SK-N-SH (cell line): ENCODE data around the gene VPS26B. TPM values are rescaled to one million over a fixed set of nuclear protein-coding genes. Genes with fewer than 3 reads are reported as not detected.

Experiments used
- CTCF ChIA-PET: fragments of 300-600, 350-600 bp; formaldehyde crosslinking; extraction: SDS; loops from one replicate; lab custom pipeline; 2021; lab: Yijun Ruan, JAX
- POLR2A ChIA-PET: fragments of 350-600 bp; sonication (Branson Sonifier 250); formaldehyde crosslinking; extraction: SDS; loops from one replicate; lab custom pipeline; 2020; ENCODE audit warnings: antibody characterized with exemption, inconsistent platforms; lab: Yijun Ruan, JAX
- DNase-seq: peaks from one replicate; pipeline ENCODE4 v3.0.0; 2012
- H2AFZ ChIP-seq: fragments of 200-600 bp; sonication (generic); 2 replicates; pipeline ENCODE4 v1.8.1; 2016; ENCODE audit warnings: antibody characterized with exemption, mild to moderate bottlenecking, low read depth
- H3F3A ChIP-seq: fragments of 200-600 bp; sonication (generic); replicated peaks from 2 replicates; pipeline ENCODE3; 2016; ENCODE audit warnings: antibody characterized with exemption, mild to moderate bottlenecking; ENCODE audit not compliant: insufficient read depth
- H3K27ac ChIP-seq, 2 experiments: fragments of 200-500 bp in 1 of 2; fragments of 200-600 bp in 1 of 2; sonication (Bioruptor generic) in 1 of 2; sonication (generic), shearing (Covaris generic) in 1 of 2; 2 replicates each; pipeline versions ENCODE4 v1.5.1 to v1.6.1; 2014 to 2016; ENCODE audit warnings: low read depth in 2 of 2, inconsistent platforms in 1 of 2, low read length in 1 of 2, mild to moderate bottlenecking in 1 of 2, mixed read lengths in 1 of 2
- H3K27me3 ChIP-seq: fragments of 200-600 bp; sonication (generic), shearing (Covaris generic); 2 replicates; pipeline ENCODE4 v1.6.1; 2016; ENCODE audit warnings: mixed run types; ENCODE audit not compliant: insufficient read depth
- H3K36me3 ChIP-seq, 2 experiments: fragments of 200-500 bp in 1 of 2; fragments of 200-600 bp in 1 of 2; sonication (Bioruptor generic) in 1 of 2; sonication (generic) in 1 of 2; replicated peaks in 1 of 2; 2 replicates each; pipeline versions ENCODE3 to v1.5.1; 2014 to 2016; ENCODE audit warnings: low read length in 1 of 2, mild to moderate bottlenecking in 1 of 2; ENCODE audit not compliant: insufficient read depth in 2 of 2, control insufficient read depth in 1 of 2
- H3K4me1 ChIP-seq, 2 experiments: fragments of 200-500 bp in 1 of 2; fragments of 200-600 bp in 1 of 2; sonication (Bioruptor generic) in 1 of 2; sonication (generic), shearing (Covaris generic) in 1 of 2; 2 replicates each; pipeline versions ENCODE4 v1.5.1 to v1.6.1; 2014 to 2016; ENCODE audit warnings: low read depth in 1 of 2, low read length in 1 of 2, mixed run types in 1 of 2; ENCODE audit not compliant: insufficient read depth in 2 of 2, control insufficient read depth in 1 of 2
- H3K4me2 ChIP-seq: fragments of 200-600 bp; sonication (generic), shearing (Covaris generic); 2 replicates; pipeline ENCODE4 v1.6.1; 2017; ENCODE audit warnings: mixed run types
- H3K4me3 ChIP-seq, 2 experiments: fragments of 200-500 bp in 1 of 2; fragments of 200-600 bp in 1 of 2; sonication (Bioruptor generic) in 1 of 2; sonication (generic), shearing (Covaris generic) in 1 of 2; 2 replicates each; pipeline versions ENCODE4 v1.5.1 to v1.8.1; 2014 to 2016; ENCODE audit warnings: low read depth in 2 of 2, inconsistent platforms in 1 of 2, low read length in 1 of 2, mild to moderate bottlenecking in 1 of 2, mixed read lengths in 1 of 2, moderate library complexity in 1 of 2
- H3K79me2 ChIP-seq: fragments of 200-600 bp; sonication (generic); 2 replicates; pipeline ENCODE4 v1.8.1; 2017; ENCODE audit warnings: mild to moderate bottlenecking; ENCODE audit not compliant: insufficient read depth
- H3K9ac ChIP-seq: fragments of 200-600 bp; sonication (generic); 2 replicates; pipeline ENCODE4 v1.6.1; 2017; ENCODE audit warnings: mixed run types
- H3K9me2 ChIP-seq: fragments of 200-600 bp; sonication (generic); 2 replicates; pipeline ENCODE4 v1.6.1; 2017; ENCODE audit warnings: mixed run types
- H3K9me3 ChIP-seq: fragments of 200-600 bp; sonication (generic); 2 replicates; pipeline ENCODE4 v1.6.1; 2017; ENCODE audit warnings: mixed run types, mild to moderate bottlenecking, moderate library complexity
- H4K20me1 ChIP-seq: fragments of 200-600 bp; sonication (generic); 2 replicates; pipeline ENCODE4 v1.6.1; 2017; ENCODE audit warnings: mild to moderate bottlenecking, mixed run types; ENCODE audit not compliant: insufficient read depth
- FOXM1 ChIP-seq: IDR thresholded peaks from 2 replicates; pipeline ENCODE4 v1.4.0; 2012; ENCODE audit warnings: low read depth, mild to moderate bottlenecking
- GABPA ChIP-seq: IDR thresholded peaks from 2 replicates; pipeline ENCODE4 v1.4.0; 2012; ENCODE audit warnings: low read depth, mild to moderate bottlenecking
- JUND ChIP-seq: IDR thresholded peaks from 2 replicates; pipeline ENCODE4 v1.4.0; 2012
- MEF2A ChIP-seq: IDR thresholded peaks from 2 replicates; pipeline ENCODE4 v1.4.0; 2012; ENCODE audit warnings: low read depth, borderline replicate concordance
- MXI1 ChIP-seq: IDR thresholded peaks from 2 replicates; pipeline ENCODE4 v1.6.1; 2012; ENCODE audit warnings: mild to moderate bottlenecking, low read depth, low read length, improper control_type of control experiment
- NFIC ChIP-seq: IDR thresholded peaks from 2 replicates; pipeline ENCODE4 v1.4.0; 2012; ENCODE audit warnings: borderline replicate concordance
- POLR2AphosphoS5 ChIP-seq: IDR thresholded peaks from 2 replicates; pipeline ENCODE4 v1.6.1; 2012; ENCODE audit warnings: low read depth, low read length
- RCOR1 ChIP-seq: fragments of 150-350 bp; IDR thresholded peaks from 2 replicates; pipeline ENCODE4 v1.6.1; 2017; ENCODE audit warnings: antibody characterized with exemption, low read length
- SMC3 ChIP-seq: IDR thresholded peaks from 2 replicates; pipeline ENCODE4 v1.6.1; 2012; ENCODE audit warnings: low read depth, low read length, improper control_type of control experiment
- TAF1 ChIP-seq: IDR thresholded peaks from 2 replicates; pipeline ENCODE4 v1.6.1; 2012; ENCODE audit warnings: low read depth, mild to moderate bottlenecking, low read length, moderate library complexity, borderline replicate concordance
- TEAD4 ChIP-seq: IDR thresholded peaks from 2 replicates; pipeline ENCODE4 v1.4.0; 2012; ENCODE audit warnings: mild to moderate bottlenecking, borderline replicate concordance; ENCODE audit not compliant: insufficient read depth
- YY1 ChIP-seq: IDR thresholded peaks from 2 replicates; pipeline ENCODE4 v1.4.0; 2012; ENCODE audit warnings: low read depth, mild to moderate bottlenecking
- WGBS: methylation state at CpG from one replicate; pipeline ENCODE4 v1.1.6; 2017; ENCODE audit warnings: low lambda C conversion rate; 5-methylcytosine and 5-hydroxymethylcytosine counted together
- polyA plus RNA-seq, 3 experiments: library from polyadenylated mRNA; depleted of rRNA; stranded (reverse); fragments of >200 nt; gene quantifications; 2 replicates each; pipeline ENCODE4 v1.2.3, GENCODE V29; 2012
- TF ChIP-seq, protein P1 (sequence below): IDR thresholded peaks from 2 replicates; pipeline ENCODE4 v1.4.0; 2012; ENCODE audit warnings: low read depth, borderline replicate concordance
- TF ChIP-seq, protein P2 (sequence below): fragments of 150-350 bp; IDR thresholded peaks from 2 replicates; pipeline ENCODE4 v1.6.1; 2016; ENCODE audit warnings: mild to moderate bottlenecking, low read depth, low read length
- TF ChIP-seq, protein P3 (sequence below): fragments of 200-600 bp; sonication (generic); IDR thresholded peaks from 2 replicates; pipeline ENCODE4 v1.6.1; 2017; ENCODE audit warnings: antibody characterized with exemption, mild to moderate bottlenecking, moderate library complexity
- TF ChIP-seq, protein P4 (sequence below): IDR thresholded peaks from 2 replicates; pipeline ENCODE4 v1.6.1; 2012; ENCODE audit warnings: mild to moderate bottlenecking, low read depth, low read length, moderate library complexity
- TF ChIP-seq, protein P5 (sequence below): IDR thresholded peaks from 2 replicates; pipeline ENCODE4 v1.4.0; 2012; ENCODE audit warnings: low read depth, borderline replicate concordance
- TF ChIP-seq, protein P6 (sequence below): fragments of 150-350 bp; IDR thresholded peaks from 2 replicates; pipeline ENCODE4 v1.6.1; 2017; ENCODE audit warnings: antibody characterized with exemption, low read length, low read depth, borderline replicate concordance

The VPS26B gene
- polyA plus RNA-seq, 1 of the 3 experiments (the other 2 are of a cell fraction), result 53.0 TPM

DNA sequence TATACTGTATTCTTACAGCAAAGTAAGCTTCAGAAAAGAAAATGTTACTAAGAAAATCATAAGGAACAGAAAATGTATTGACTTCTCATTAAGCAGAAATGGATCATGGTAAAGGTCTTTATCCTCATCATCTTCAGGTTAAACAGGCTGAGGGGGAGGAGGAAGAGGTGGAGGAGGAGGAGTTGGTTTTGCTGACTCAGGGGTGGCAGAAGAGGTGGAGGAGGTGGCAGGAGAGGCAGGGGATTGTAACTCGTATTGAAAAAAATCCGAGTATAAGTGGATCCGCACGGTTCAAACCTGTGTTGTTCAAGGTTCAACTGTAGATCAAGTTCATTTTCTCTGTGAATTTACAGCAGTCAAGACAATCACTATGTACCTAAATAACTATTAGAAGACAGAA lies 64.7 kb downstream of the VPS26B start:
- no peak overlapping the region for H3K27ac ChIP-seq
- no peak overlapping the region for H3K9ac ChIP-seq
- no peaks in the 10 kb centered on the region for H3K79me2 ChIP-seq
- H4K20me1 ChIP-seq, result no peaks in the 10 kb centered on the region
- H3K9me2 ChIP-seq, result no peaks in the 10 kb centered on the region
- WGBS, result 72% methylated on average over 4 of the region's 4 CpGs
- ChIA-PET POLR2A (no interaction called here), CTCF (interaction anchor here (0.6 to 3.5 kb wide), 3 partner anchors 10 to 277 kb away, joined by 3 to 16 read pairs (median 3); partner anchors contain the start of gene GLB1L3)
- H3K4me3 ChIP-seq, result no peak overlapping the region
- no peaks in the 10 kb centered on the region for H3K4me1 ChIP-seq
- DNase-seq, result no peak
- no peaks in the 10 kb centered on the region for H3K27me3 ChIP-seq
- no peaks in the 10 kb centered on the region for H3K9me3 ChIP-seq
- H2AFZ ChIP-seq, result no peak overlapping the region
- no peaks in the 10 kb centered on the region for H3F3A ChIP-seq
- no peak overlapping the region for H3K4me2 ChIP-seq
- TF ChIP-seq FOXM1 (no peak), NFIC (no peak)
- H3K36me3 ChIP-seq, result no peaks in the 10 kb centered on the region

DNA sequence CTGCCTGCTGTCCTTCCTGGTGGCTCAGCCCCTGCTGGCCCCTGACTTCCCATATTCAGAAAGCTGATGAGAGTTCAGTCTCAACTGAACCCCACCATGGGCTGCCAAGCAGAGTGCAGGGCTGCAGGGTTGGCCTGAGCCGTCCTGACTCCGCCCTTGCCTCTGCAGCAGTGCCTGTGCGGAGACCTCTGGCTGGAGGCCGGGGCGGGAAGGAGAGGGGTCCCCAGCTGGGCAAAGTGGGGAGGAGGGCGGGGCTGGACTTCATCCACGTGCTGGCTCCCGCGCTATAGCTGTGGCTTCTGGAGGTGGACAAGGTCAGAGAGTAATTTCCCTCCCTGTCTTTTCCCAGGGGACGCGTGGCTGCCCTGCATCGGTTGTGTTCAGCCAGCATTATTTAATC lies 65.3 kb downstream of the VPS26B start:
- Histone ChIP-seq H3F3A (no peaks in the 10 kb centered on the region), H3K27ac (no peak overlapping the region), H3K36me3 (no peaks in the 10 kb centered on the region), H3K4me2 (no peak overlapping the region), H3K79me2 (no peaks in the 10 kb centered on the region), H3K27me3 (no peaks in the 10 kb centered on the region), H3K4me1 (no peaks in the 10 kb centered on the region), H2AFZ (no peak overlapping the region), H3K9me2 (no peaks in the 10 kb centered on the region), H3K9me3 (no peaks in the 10 kb centered on the region), H3K4me3 (no peak overlapping the region), H3K9ac (no peak overlapping the region), H4K20me1 (no peaks in the 10 kb centered on the region)
- CTCF ChIA-PET, result interaction anchor here (0.6 to 3.5 kb wide), 2 partner anchors 14 to 277 kb away, joined by 3 to 16 read pairs; partner anchors contain the start of gene GLB1L3
- POLR2A ChIA-PET, result no interaction called here
- no peak for DNase-seq
- 68% methylated on average over 10 of the region's 12 CpGs for WGBS
- TF ChIP-seq TAF1 (no peak), MXI1 (no peak), SMC3 (no peak), TEAD4 (no peak), RCOR1 (no peak), YY1 (no peak), GABPA (no peak), MEF2A (no peak), POLR2AphosphoS5 (no peak), JUND (no peak)
- TF ChIP-seq, protein P1, sequence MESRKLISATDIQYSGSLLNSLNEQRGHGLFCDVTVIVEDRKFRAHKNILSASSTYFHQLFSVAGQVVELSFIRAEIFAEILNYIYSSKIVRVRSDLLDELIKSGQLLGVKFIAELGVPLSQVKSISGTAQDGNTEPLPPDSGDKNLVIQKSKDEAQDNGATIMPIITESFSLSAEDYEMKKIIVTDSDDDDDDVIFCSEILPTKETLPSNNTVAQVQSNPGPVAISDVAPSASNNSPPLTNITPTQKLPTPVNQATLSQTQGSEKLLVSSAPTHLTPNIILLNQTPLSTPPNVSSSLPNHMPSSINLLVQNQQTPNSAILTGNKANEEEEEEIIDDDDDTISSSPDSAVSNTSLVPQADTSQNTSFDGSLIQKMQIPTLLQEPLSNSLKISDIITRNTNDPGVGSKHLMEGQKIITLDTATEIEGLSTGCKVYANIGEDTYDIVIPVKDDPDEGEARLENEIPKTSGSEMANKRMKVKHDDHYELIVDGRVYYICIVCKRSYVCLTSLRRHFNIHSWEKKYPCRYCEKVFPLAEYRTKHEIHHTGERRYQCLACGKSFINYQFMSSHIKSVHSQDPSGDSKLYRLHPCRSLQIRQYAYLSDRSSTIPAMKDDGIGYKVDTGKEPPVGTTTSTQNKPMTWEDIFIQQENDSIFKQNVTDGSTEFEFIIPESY, result no peak
- TF ChIP-seq, protein P2, sequence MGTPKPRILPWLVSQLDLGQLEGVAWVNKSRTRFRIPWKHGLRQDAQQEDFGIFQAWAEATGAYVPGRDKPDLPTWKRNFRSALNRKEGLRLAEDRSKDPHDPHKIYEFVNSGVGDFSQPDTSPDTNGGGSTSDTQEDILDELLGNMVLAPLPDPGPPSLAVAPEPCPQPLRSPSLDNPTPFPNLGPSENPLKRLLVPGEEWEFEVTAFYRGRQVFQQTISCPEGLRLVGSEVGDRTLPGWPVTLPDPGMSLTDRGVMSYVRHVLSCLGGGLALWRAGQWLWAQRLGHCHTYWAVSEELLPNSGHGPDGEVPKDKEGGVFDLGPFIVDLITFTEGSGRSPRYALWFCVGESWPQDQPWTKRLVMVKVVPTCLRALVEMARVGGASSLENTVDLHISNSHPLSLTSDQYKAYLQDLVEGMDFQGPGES, result no peak
- TF ChIP-seq, protein P3, sequence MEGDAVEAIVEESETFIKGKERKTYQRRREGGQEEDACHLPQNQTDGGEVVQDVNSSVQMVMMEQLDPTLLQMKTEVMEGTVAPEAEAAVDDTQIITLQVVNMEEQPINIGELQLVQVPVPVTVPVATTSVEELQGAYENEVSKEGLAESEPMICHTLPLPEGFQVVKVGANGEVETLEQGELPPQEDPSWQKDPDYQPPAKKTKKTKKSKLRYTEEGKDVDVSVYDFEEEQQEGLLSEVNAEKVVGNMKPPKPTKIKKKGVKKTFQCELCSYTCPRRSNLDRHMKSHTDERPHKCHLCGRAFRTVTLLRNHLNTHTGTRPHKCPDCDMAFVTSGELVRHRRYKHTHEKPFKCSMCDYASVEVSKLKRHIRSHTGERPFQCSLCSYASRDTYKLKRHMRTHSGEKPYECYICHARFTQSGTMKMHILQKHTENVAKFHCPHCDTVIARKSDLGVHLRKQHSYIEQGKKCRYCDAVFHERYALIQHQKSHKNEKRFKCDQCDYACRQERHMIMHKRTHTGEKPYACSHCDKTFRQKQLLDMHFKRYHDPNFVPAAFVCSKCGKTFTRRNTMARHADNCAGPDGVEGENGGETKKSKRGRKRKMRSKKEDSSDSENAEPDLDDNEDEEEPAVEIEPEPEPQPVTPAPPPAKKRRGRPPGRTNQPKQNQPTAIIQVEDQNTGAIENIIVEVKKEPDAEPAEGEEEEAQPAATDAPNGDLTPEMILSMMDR, result no peak
- TF ChIP-seq, protein P4, sequence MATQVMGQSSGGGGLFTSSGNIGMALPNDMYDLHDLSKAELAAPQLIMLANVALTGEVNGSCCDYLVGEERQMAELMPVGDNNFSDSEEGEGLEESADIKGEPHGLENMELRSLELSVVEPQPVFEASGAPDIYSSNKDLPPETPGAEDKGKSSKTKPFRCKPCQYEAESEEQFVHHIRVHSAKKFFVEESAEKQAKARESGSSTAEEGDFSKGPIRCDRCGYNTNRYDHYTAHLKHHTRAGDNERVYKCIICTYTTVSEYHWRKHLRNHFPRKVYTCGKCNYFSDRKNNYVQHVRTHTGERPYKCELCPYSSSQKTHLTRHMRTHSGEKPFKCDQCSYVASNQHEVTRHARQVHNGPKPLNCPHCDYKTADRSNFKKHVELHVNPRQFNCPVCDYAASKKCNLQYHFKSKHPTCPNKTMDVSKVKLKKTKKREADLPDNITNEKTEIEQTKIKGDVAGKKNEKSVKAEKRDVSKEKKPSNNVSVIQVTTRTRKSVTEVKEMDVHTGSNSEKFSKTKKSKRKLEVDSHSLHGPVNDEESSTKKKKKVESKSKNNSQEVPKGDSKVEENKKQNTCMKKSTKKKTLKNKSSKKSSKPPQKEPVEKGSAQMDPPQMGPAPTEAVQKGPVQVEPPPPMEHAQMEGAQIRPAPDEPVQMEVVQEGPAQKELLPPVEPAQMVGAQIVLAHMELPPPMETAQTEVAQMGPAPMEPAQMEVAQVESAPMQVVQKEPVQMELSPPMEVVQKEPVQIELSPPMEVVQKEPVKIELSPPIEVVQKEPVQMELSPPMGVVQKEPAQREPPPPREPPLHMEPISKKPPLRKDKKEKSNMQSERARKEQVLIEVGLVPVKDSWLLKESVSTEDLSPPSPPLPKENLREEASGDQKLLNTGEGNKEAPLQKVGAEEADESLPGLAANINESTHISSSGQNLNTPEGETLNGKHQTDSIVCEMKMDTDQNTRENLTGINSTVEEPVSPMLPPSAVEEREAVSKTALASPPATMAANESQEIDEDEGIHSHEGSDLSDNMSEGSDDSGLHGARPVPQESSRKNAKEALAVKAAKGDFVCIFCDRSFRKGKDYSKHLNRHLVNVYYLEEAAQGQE, result no peak
- TF ChIP-seq, protein P5, sequence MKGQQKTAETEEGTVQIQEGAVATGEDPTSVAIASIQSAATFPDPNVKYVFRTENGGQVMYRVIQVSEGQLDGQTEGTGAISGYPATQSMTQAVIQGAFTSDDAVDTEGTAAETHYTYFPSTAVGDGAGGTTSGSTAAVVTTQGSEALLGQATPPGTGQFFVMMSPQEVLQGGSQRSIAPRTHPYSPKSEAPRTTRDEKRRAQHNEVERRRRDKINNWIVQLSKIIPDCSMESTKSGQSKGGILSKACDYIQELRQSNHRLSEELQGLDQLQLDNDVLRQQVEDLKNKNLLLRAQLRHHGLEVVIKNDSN, result no peak
- TF ChIP-seq, protein P6, sequence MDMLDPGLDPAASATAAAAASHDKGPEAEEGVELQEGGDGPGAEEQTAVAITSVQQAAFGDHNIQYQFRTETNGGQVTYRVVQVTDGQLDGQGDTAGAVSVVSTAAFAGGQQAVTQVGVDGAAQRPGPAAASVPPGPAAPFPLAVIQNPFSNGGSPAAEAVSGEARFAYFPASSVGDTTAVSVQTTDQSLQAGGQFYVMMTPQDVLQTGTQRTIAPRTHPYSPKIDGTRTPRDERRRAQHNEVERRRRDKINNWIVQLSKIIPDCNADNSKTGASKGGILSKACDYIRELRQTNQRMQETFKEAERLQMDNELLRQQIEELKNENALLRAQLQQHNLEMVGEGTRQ, result no peak
